ENCODE results near the gene VPS13D. TPM values are rescaled to one million over a fixed set of nuclear protein-coding genes. Genes with fewer than 3 reads are reported as not detected.

Gene VPS13D
- total and polyA plus RNA-seq, 2 experiments from 2014 or later: 10.7 to 34.9 TPM

- Mint-ChIP-seq H3K36me3 (ENCODE audit: low read depth) (peaks cover 3% of the 10 kb centered on the region; the same call in 1 of the 3 replicates), H3K4me1 (peaks cover 14% of the 10 kb centered on the region), H3K27ac (no peak overlapping the region), H3K9me3 (no peaks in the 10 kb centered on the region), H3K27me3 (ENCODE audit: insufficient read depth, low read depth, poor library complexity) (no peaks in the 10 kb centered on the region), H3K4me3 (no peak overlapping the region)
- Histone ChIP-seq H3K9me2 (ENCODE audit: insufficient read depth) (no peaks in the 10 kb centered on the region), H4K20me1 (replicated peaks; ENCODE audit: insufficient read depth) (no peaks in the 10 kb centered on the region; the same call in 1 of the 2 replicates), H3K4me1 (ENCODE audit: insufficient read depth) (no peaks in the 10 kb centered on the region), H3F3A (replicated peaks; ENCODE audit: low read depth) (no peaks in the 10 kb centered on the region), H3K27me3 (ENCODE audit: insufficient read depth) (no peaks in the 10 kb centered on the region), H3K79me2 (replicated peaks; ENCODE audit: insufficient read depth) (no peaks in the 10 kb centered on the region), H3K36me3 (ENCODE audit: insufficient read depth) (no peaks in the 10 kb centered on the region), H3K4me3 (no peak overlapping the region), H2AFZ (no peak overlapping the region), H3K27ac (ENCODE audit: low read depth) (no peak overlapping the region), H3K4me2 (no peak overlapping the region)
- ATAC-seq: no peak
- DNase-seq (ENCODE audit: low spot score): no peak
- TF ChIP-seq ZNF331 (CRISPR knock-in tag; IDR thresholded peaks at IDR 0.05; ENCODE audit: low read depth): no peak
- TF ChIP-seq CTCF (conservative IDR thresholded peaks at IDR 0.05; ENCODE audit: low read depth in 2 of 2): no peak
- no peak for TF ChIP-seq CREB1 (CRISPR knock-in tag; IDR thresholded peaks at IDR 0.05; ENCODE audit: low read depth)
- TF ChIP-seq JUNB (IDR thresholded peaks at IDR 0.05; ENCODE audit: unreplicated experiment): no peak
- no peak for TF ChIP-seq ZNF114 (CRISPR knock-in tag; IDR thresholded peaks at IDR 0.05)
- TF ChIP-seq ZNF462 (CRISPR knock-in tag; IDR thresholded peaks at IDR 0.05): no peak
- no peak for TF ChIP-seq ETS1 (IDR thresholded peaks at IDR 0.05)
These were observed 235.3 kb downstream of the VPS13D start for GRCh38 chr1:12465126-12465525.

Measured in GM23338 (cell line).